PFSK-1 (cell line): ENCODE results near the gene TADA2B.

Experiments
- POLR2AphosphoS5 ChIP-seq: IDR thresholded peaks from 2 replicates; pipeline ENCODE4 v1.6.1; 2012; ENCODE audit warnings: low read depth, mild to moderate bottlenecking, control low read depth, low read length, moderate library complexity
- REST ChIP-seq, 2 experiments: IDR thresholded peaks; 2 replicates each; pipeline versions ENCODE4 v1.6.1 to v1.8.0; 2011 to 2012; ENCODE audit warnings: low read depth in 2 of 2, low read length in 2 of 2, control low read depth in 1 of 2, inconsistent platforms in 1 of 2, mild to moderate bottlenecking in 1 of 2, moderate library complexity in 1 of 2; ENCODE audit not compliant: insufficient read depth in 1 of 2
- TAF1 ChIP-seq: IDR thresholded peaks from 2 replicates; pipeline ENCODE4 v1.6.1; 2012; ENCODE audit warnings: low read length, control low read depth, borderline replicate concordance; ENCODE audit not compliant: insufficient read depth

- 0 out of 2 replicates have a peak, but pooled peaks have one; percentile 14 for TF ChIP-seq TAF1
- TF ChIP-seq REST (IDR thresholded peaks at IDR 0.05; ENCODE audit: insufficient read depth in 1 of 2, low read depth in 2 of 2, low read length in 2 of 2): no peak
- peak; percentile 66; the same call in 1 of the 2 replicates for TF ChIP-seq POLR2AphosphoS5
Measured at GRCh38 chr4:7068279-7068842, 25.2 kb downstream of the TADA2B start.
